Chondrocyte (in vitro differentiated cells): Measurements from ENCODE around the gene ATF7. TPM values are rescaled to one million over a fixed set of nuclear protein-coding genes. Genes with fewer than 3 reads are reported as not detected.
"Not testable (repeated sequence)": the region's sequence is repeated elsewhere in the genome, so short reads cannot be mapped to it uniquely, and the experiment has no call there.

Experiments used
- DNase-seq: peaks from one replicate; pipeline ENCODE4 v3.0.0; 2021; ENCODE audit warnings: mixed read lengths, low spot score
- H3K27ac Mint-ChIP-seq: one replicate; pipeline ENCODE4 v1.8.0; 2021; ENCODE audit warnings: mild to moderate bottlenecking, moderate library complexity, mixed read lengths; ENCODE audit not compliant: unreplicated experiment
- H3K27me3 Mint-ChIP-seq: 2 replicates; pipeline ENCODE4 v1.8.0; 2021; ENCODE audit warnings: low read depth, mixed read lengths
- H3K36me3 Mint-ChIP-seq: 2 replicates; pipeline ENCODE4 v1.8.0; 2021; ENCODE audit warnings: low read depth, mixed read lengths
- H3K4me1 Mint-ChIP-seq: 2 replicates; pipeline ENCODE4 v1.8.0; 2021; ENCODE audit warnings: low read depth, mild to moderate bottlenecking, mixed read lengths
- H3K4me3 Mint-ChIP-seq: one replicate; pipeline ENCODE4 v1.8.0; 2021; ENCODE audit warnings: mild to moderate bottlenecking, moderate library complexity, mixed read lengths; ENCODE audit not compliant: unreplicated experiment
- H3K9me3 Mint-ChIP-seq: 2 replicates; pipeline ENCODE4 v1.8.0; 2021; ENCODE audit warnings: low read depth, mixed read lengths
- total RNA-seq: library from RNA; stranded (reverse); gene quantifications from 3 replicates; pipeline ENCODE4 v1.2.1, GENCODE V29; 2021
- TF ChIP-seq, protein P1 (sequence below): fragments of 200-600 bp; sonication (generic); IDR thresholded peaks from 2 replicates; pipeline ENCODE4 v1.5.0; 2021; ENCODE audit warnings: antibody characterized with exemption, mild to moderate bottlenecking, moderate library complexity

The ATF7 gene
- total RNA-seq, 1 donor from 2014 or later, result 44.4 TPM

DNA sequence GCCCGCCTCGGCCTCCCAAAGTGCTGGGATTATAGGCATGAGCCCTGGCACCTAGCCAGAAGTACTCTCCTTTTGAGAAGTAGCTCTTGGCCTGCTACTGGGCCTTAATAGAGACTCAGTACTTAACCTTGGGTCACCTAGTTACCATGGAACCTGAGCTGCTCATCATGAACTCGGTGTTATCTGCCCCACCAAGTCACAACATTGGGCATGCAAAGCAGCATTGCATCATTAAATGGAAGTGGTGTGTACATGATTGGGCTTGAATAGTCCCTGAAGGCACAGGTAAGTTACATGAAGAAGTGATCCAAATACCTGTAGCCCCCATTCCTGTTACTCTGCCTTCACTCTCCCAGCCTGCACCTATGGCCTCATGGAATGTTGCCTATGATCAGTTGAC lies 18.0 kb upstream of the ATF7 start:
- TF ChIP-seq, protein P1, sequence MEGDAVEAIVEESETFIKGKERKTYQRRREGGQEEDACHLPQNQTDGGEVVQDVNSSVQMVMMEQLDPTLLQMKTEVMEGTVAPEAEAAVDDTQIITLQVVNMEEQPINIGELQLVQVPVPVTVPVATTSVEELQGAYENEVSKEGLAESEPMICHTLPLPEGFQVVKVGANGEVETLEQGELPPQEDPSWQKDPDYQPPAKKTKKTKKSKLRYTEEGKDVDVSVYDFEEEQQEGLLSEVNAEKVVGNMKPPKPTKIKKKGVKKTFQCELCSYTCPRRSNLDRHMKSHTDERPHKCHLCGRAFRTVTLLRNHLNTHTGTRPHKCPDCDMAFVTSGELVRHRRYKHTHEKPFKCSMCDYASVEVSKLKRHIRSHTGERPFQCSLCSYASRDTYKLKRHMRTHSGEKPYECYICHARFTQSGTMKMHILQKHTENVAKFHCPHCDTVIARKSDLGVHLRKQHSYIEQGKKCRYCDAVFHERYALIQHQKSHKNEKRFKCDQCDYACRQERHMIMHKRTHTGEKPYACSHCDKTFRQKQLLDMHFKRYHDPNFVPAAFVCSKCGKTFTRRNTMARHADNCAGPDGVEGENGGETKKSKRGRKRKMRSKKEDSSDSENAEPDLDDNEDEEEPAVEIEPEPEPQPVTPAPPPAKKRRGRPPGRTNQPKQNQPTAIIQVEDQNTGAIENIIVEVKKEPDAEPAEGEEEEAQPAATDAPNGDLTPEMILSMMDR, result no peak
- Mint-ChIP-seq H3K36me3 (no peaks in the 10 kb centered on the region), H3K4me1 (peaks cover 8% of the 10 kb centered on the region), H3K27me3 (no peaks in the 10 kb centered on the region), H3K4me3 (no peak overlapping the region), H3K9me3 (peaks cover 2% of the 10 kb centered on the region), H3K27ac (no peak overlapping the region)
- DNase-seq, result no peak

DNA sequence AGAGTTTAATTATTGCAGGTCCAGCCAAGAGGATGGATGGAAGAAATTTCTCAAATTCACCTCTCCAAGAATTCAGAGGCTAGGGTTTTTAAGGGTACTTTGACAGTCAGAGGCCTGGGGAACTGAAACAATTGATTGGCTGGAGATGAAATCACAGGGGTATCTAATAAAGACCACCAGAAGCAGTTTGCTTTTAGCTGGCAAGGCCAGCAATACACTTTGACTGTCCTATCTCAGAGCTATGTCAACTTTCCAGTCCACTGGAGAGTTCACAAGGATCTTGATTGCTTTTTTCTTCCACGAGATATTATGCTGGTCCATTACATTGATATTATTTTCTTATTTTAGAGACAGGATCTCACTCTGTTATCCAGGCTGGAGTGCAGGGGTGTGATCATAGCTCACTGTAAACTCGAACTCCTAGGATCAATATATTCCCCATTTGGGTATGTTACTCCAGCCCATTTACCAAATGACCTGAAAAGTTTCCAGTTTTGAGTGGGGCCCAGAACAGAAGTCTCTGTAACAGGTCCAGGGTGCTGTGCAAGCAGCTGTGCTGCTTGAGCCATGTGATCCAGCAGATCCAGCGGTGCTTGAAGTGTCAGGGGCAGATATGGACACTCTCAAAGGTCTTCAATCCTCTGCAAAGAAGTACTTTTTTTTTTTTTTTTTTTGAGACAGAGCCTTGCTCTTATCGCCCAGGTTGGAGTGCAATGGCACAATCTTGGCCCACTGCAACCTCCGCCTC lies 17.2 kb upstream of the ATF7 start:
- DNase-seq, result no peak
- peaks cover 8% of the 10 kb centered on the region for H3K4me1 Mint-ChIP-seq
- H3K9me3 Mint-ChIP-seq, result peaks cover 2% of the 10 kb centered on the region
- no peaks in the 10 kb centered on the region for H3K36me3 Mint-ChIP-seq
- no peak overlapping the region for H3K4me3 Mint-ChIP-seq
- TF ChIP-seq, protein P1, result no peak
- no peak overlapping the region for H3K27ac Mint-ChIP-seq
- no peaks in the 10 kb centered on the region for H3K27me3 Mint-ChIP-seq

DNA sequence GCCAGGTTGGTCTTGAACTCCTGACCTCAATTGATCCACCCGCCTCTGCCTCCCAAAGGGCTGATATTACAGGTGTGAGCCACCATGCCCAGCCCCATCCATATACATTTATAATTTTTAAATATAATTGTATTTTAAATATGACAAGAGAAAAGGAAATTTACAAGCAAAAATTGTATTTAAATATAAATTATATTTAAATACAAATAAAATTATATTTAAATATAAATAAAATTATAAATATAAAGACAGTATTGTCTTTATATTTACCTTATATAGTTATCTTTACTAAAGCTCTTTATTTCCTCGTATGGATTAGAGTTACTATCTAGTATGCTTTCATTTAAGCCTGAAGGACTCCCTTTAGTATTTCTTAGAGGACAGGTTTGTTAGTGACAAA lies 11.9 kb upstream of the ATF7 start:
- Mint-ChIP-seq H3K4me3 (no peak overlapping the region), H3K9me3 (no peaks in the 10 kb centered on the region), H3K4me1 (no peaks in the 10 kb centered on the region), H3K36me3 (no peaks in the 10 kb centered on the region), H3K27ac (no peak overlapping the region), H3K27me3 (no peaks in the 10 kb centered on the region)
- no peak for DNase-seq
- TF ChIP-seq, protein P1, result no peak

GRCh38 chr12:53636641-53637040 lies 10.5 kb upstream of the ATF7 start:
- Mint-ChIP-seq H3K27ac (no peak overlapping the region), H3K9me3 (no peaks in the 10 kb centered on the region), H3K27me3 (no peaks in the 10 kb centered on the region), H3K4me1 (no peaks in the 10 kb centered on the region), H3K4me3 (no peak overlapping the region), H3K36me3 (no peaks in the 10 kb centered on the region)
- DNase-seq, result no peak
- TF ChIP-seq, protein P1, result no peak

DNA sequence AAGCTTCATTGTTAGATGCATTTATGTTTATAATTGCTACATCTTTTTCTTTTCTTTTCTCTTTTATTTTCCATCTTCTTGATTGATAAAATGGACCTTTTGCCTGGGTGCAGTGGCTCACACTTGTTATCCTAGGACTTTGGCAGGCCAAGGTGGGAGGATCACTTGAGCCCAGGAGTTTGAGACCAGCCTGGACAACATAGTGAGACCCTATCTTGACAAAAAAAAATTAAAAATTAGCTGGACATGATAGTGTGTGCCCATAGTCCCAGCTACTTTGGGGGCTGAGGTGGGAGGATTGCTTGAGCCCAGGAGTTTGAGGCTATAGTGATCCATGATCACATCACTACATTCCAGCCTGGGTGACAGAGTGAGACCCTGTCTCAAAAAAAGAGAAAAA lies 9.5 kb upstream of the ATF7 start:
- not testable (repeated sequence) for H3K4me3 Mint-ChIP-seq, H3K27ac Mint-ChIP-seq, H3K27me3 Mint-ChIP-seq, H3K9me3 Mint-ChIP-seq, H3K4me1 Mint-ChIP-seq, DNase-seq, H3K36me3 Mint-ChIP-seq

DNA sequence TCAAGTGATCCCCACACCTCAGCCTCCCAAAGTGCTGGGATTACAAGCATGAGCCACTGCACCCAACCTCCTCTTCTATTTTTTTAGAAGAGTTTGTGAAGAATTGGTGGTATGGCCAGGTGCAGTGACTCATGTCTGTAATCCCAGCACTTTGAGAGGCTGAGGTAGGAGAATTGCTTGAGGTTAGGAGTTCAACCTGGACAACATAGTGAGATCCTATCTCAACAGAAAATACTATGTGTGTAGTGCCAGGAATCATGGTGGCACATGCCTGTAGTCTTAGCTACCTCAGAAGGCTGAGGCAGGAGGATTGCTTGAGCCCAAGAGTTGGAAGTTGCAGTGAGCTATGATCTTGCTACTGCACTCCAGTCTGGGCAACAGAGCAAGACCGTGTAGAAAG lies 5.5 kb upstream of the ATF7 start:
- no peak overlapping the region for H3K27ac Mint-ChIP-seq
- peaks cover 7% of the 10 kb centered on the region for H3K9me3 Mint-ChIP-seq
- DNase-seq, result no peak
- no peaks in the 10 kb centered on the region for H3K36me3 Mint-ChIP-seq
- TF ChIP-seq, protein P1, result no peak
- peaks cover 2% of the 10 kb centered on the region for H3K4me1 Mint-ChIP-seq
- no peak overlapping the region for H3K4me3 Mint-ChIP-seq
- H3K27me3 Mint-ChIP-seq, result no peaks in the 10 kb centered on the region
